GM12864 (cell line): ENCODE data around the gene SHISA6.
A peak's percentile ranks its signal among the peaks of the same experiment; 100 is the strongest.

ENCODE experiments used
- DNase-seq: peaks from one replicate; pipeline ENCODE4 v3.0.0-alpha.2; 2011; ENCODE audit warnings: low read depth
- H3K4me3 ChIP-seq: 2 replicates; pipeline ENCODE4 v1.5.1; 2011; ENCODE audit warnings: mild to moderate bottlenecking, low read depth, low read length, control low read depth
- CTCF ChIP-seq: IDR thresholded peaks from 2 replicates; pipeline ENCODE4 v1.5.1; 2011; ENCODE audit warnings: low read depth, mild to moderate bottlenecking, moderate library complexity, low read length, control low read depth, inconsistent platforms; ENCODE audit errors: missing control alignments

SHISA6 gene

GRCh38 chr17:11287791-11288190, 46.8 kb downstream of the SHISA6 start:
- no peak overlapping the region for H3K4me3 ChIP-seq
- DNase-seq, result no peak
- no peak for TF ChIP-seq CTCF

- no peak for TF ChIP-seq CTCF
- no peak for DNase-seq
- no peak overlapping the region for H3K4me3 ChIP-seq
Observed at GRCh38 chr17:11290814-11291213, 49.8 kb downstream of the SHISA6 start.

GRCh38 chr17:11292491-11292890, 51.5 kb downstream of the SHISA6 start:
- no peak overlapping the region for H3K4me3 ChIP-seq
- TF ChIP-seq CTCF, result no peak
- DNase-seq, result no peak

- TF ChIP-seq CTCF, result no peak
- no peak for DNase-seq
Observed at GRCh38 chr17:11293480-11293879, 52.5 kb downstream of the SHISA6 start.

GRCh38 chr17:11294826-11295225, 53.8 kb downstream of the SHISA6 start:
- no peak overlapping the region for H3K4me3 ChIP-seq
- no peak for TF ChIP-seq CTCF

More at GRCh38 chr17:11293480-11293879, 52.5 kb downstream of the SHISA6 start:
- no peak overlapping the region for H3K4me3 ChIP-seq

GRCh38 chr17:11296994-11297393, 56.0 kb downstream of the SHISA6 start:
- TF ChIP-seq CTCF, result peak; percentile 10
- DNase-seq, result no peak
- H3K4me3 ChIP-seq, result no peak overlapping the region

More at GRCh38 chr17:11294826-11295225, 53.8 kb downstream of the SHISA6 start:
- DNase-seq, result no peak

GRCh38 chr17:11298401-11298800, 57.4 kb downstream of the SHISA6 start:
- no peak overlapping the region for H3K4me3 ChIP-seq
- TF ChIP-seq CTCF, result no peak
- no peak for DNase-seq
